ENCODE results near the gene ZBTB7C. TPM values are rescaled to one million over a fixed set of nuclear protein-coding genes. Genes with fewer than 3 reads are reported as not detected.

Gene ZBTB7C
- polyA plus RNA-seq, 1 donor (not counting 4 experiments of a cell fraction or from before 2014, with no cell fraction given) = 0.58 TPM

DNA sequence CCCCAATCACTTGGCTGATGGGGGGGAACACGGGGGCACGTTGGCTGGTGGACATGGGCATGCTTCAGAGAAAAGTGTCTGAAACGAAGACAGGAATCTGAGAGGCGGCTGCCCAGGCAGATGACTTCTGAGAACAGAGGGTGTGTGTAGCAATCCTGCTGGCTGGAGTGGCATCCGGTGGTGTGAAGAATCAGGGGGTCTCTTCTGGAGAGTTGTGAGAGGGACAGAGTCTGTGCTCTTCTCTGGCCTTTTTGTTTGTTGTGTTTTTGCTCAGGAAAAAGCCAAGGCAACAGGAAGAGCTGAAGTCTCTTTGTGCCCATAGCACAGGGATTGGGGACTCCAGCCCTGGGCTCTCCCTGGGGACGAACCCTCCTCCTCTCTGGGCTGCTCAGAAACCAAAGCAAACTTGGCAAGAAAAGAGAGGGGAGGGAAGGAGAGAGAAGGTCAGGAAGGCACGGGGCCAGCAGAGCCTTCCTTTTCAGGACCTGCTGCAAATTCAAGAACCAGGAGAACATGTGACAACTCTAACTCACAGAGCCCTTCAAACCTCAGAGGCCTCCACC, 381.7 kb downstream of the ZBTB7C start:
- FAIRE-seq = no peak
- dilution Hi-C loops (cut with MboI; ENCODE audit: extremely low pct_ligation_motif_present, low sequenced_read_pairs) = no loop called here
- Histone ChIP-seq H3K27ac (ENCODE audit: control insufficient read depth, insufficient read depth, low read length) (no peak overlapping the region), H3K9ac (ENCODE audit: control insufficient read depth, extremely low read depth, insufficient read depth, low read length) (no peak overlapping the region), H3K27me3 (ENCODE audit: control insufficient read depth, extremely low read depth, insufficient read depth, low read length) (no peaks in the 10 kb centered on the region), H3K9me3 (ENCODE audit: control insufficient read depth, low read depth, low read length) (no peaks in the 10 kb centered on the region), H3K9me1 (ENCODE audit: control insufficient read depth, extremely low read depth, insufficient read depth, low read length) (no peaks in the 10 kb centered on the region), H3K4me1 (ENCODE audit: control insufficient read depth, extremely low read depth, insufficient read depth, low read length) (peaks cover 18% of the 10 kb centered on the region), H3K36me3 (ENCODE audit: control insufficient read depth in 2 of 2, extremely low read depth in 1 of 2, insufficient read depth in 2 of 2, low read length in 2 of 2) (no peaks in the 10 kb centered on the region), H3K79me2 (ENCODE audit: control insufficient read depth, insufficient read depth, low read length) (no peaks in the 10 kb centered on the region), H4K20me1 (ENCODE audit: control insufficient read depth, extremely low read depth, insufficient read depth, low read length) (no peaks in the 10 kb centered on the region), H3K4me2 (ENCODE audit: control insufficient read depth, extremely low read depth, insufficient read depth, low read depth, low read length) (no peak overlapping the region), H2AFZ (ENCODE audit: control insufficient read depth, low read length) (no peak overlapping the region), H3K4me3 (ENCODE audit: control insufficient read depth in 2 of 3, extremely low read depth in 1 of 3, insufficient read depth in 2 of 3, low read depth in 1 of 3, low read length in 3 of 3) (no peak overlapping the region)
- DNase-seq (ENCODE audit: low read depth, low spot score) = no peak
- TF ChIP-seq, protein P1, sequence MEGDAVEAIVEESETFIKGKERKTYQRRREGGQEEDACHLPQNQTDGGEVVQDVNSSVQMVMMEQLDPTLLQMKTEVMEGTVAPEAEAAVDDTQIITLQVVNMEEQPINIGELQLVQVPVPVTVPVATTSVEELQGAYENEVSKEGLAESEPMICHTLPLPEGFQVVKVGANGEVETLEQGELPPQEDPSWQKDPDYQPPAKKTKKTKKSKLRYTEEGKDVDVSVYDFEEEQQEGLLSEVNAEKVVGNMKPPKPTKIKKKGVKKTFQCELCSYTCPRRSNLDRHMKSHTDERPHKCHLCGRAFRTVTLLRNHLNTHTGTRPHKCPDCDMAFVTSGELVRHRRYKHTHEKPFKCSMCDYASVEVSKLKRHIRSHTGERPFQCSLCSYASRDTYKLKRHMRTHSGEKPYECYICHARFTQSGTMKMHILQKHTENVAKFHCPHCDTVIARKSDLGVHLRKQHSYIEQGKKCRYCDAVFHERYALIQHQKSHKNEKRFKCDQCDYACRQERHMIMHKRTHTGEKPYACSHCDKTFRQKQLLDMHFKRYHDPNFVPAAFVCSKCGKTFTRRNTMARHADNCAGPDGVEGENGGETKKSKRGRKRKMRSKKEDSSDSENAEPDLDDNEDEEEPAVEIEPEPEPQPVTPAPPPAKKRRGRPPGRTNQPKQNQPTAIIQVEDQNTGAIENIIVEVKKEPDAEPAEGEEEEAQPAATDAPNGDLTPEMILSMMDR (optimal IDR thresholded peaks at IDR 0.05 in 1 of 3, IDR thresholded peaks at IDR 0.05 in 1 of 3, conservative IDR thresholded peaks at IDR 0.05 in 1 of 3; ENCODE audit: extremely low read depth in 1 of 3, insufficient read depth in 2 of 3, low read length in 3 of 3) = no peak
- TF ChIP-seq EZH2 (IDR thresholded peaks at IDR 0.05; ENCODE audit: low read length) = no peak

GRCh38 chr18:48026216-48026615, 383.0 kb downstream of the ZBTB7C start:
- Histone ChIP-seq H2AFZ (ENCODE audit: control insufficient read depth, low read length) (no peak overlapping the region), H4K20me1 (ENCODE audit: control insufficient read depth, extremely low read depth, insufficient read depth, low read length) (no peaks in the 10 kb centered on the region), H3K36me3 (ENCODE audit: control insufficient read depth in 2 of 2, extremely low read depth in 1 of 2, insufficient read depth in 2 of 2, low read length in 2 of 2) (no peaks in the 10 kb centered on the region), H3K79me2 (ENCODE audit: control insufficient read depth, insufficient read depth, low read length) (no peaks in the 10 kb centered on the region), H3K9me1 (ENCODE audit: control insufficient read depth, extremely low read depth, insufficient read depth, low read length) (no peaks in the 10 kb centered on the region), H3K4me1 (ENCODE audit: control insufficient read depth, extremely low read depth, insufficient read depth, low read length) (peaks cover 18% of the 10 kb centered on the region), H3K27ac (ENCODE audit: control insufficient read depth, insufficient read depth, low read length) (no peak overlapping the region), H3K4me2 (ENCODE audit: control insufficient read depth, extremely low read depth, insufficient read depth, low read depth, low read length) (no peak overlapping the region), H3K27me3 (ENCODE audit: control insufficient read depth, extremely low read depth, insufficient read depth, low read length) (peaks cover 3% of the 10 kb centered on the region), H3K4me3 (ENCODE audit: control insufficient read depth in 2 of 3, extremely low read depth in 1 of 3, insufficient read depth in 2 of 3, low read depth in 1 of 3, low read length in 3 of 3) (no peak overlapping the region), H3K9ac (ENCODE audit: control insufficient read depth, extremely low read depth, insufficient read depth, low read length) (no peak overlapping the region), H3K9me3 (ENCODE audit: control insufficient read depth, low read depth, low read length) (no peaks in the 10 kb centered on the region)
- dilution Hi-C loops (cut with MboI; ENCODE audit: extremely low pct_ligation_motif_present, low sequenced_read_pairs) = no loop called here
- DNase-seq (ENCODE audit: low read depth, low spot score) (no peak), FAIRE-seq (no peak)
- TF ChIP-seq, protein P1 (optimal IDR thresholded peaks at IDR 0.05 in 1 of 3, IDR thresholded peaks at IDR 0.05 in 1 of 3, conservative IDR thresholded peaks at IDR 0.05 in 1 of 3; ENCODE audit: extremely low read depth in 1 of 3, insufficient read depth in 2 of 3, low read length in 3 of 3) = no peak
- no peak for TF ChIP-seq EZH2 (IDR thresholded peaks at IDR 0.05; ENCODE audit: low read length)
